ENCODE measurements around the gene ARHGEF11. TPM values are rescaled to one million over a fixed set of nuclear protein-coding genes. Genes with fewer than 3 reads are reported as not detected.

Gene ARHGEF11
- total and polyA plus RNA-seq, 8 donors: 9.1 to 21.0 (median 12.3) TPM

DNA sequence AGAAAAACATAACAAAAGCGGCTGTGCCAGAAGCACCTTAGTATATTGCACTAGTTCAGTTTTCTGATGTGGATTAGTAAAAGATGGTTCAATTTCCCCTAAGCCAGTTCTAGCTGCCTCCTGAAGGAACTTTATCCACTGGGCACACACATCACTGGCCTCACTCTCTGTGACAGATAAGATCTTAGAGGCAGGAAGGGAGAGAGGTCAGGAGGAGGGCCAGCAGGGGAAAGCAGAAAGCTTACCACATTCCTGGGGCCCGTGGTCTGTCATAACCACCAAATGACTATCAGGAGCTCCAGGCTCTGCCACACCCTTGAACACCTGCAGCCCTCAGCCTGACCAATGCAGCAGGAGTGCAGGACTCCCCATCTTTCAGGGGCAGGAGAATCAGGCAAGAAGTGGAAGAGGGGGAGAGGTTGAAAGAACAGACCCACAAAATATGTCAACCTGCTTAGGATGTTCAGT is 87.3 kb downstream of the ARHGEF11 start:
- Histone ChIP-seq H3K27ac (no peak overlapping the region), H3K27me3 (no peaks in the 10 kb centered on the region), H3K36me3 (peaks cover 4 to 58% (median 22%) of the 10 kb centered on the region in 3 donors), H3K4me1 (no peaks in the 10 kb centered on the region), H3K4me3 (no peak overlapping the region), H3K9me3 (no peaks in the 10 kb centered on the region)
- no peak for ATAC-seq
- no peak for DNase-seq
- intact Hi-C loops (cut with DNase I): no loop called here
- TF ChIP-seq, protein P1, sequence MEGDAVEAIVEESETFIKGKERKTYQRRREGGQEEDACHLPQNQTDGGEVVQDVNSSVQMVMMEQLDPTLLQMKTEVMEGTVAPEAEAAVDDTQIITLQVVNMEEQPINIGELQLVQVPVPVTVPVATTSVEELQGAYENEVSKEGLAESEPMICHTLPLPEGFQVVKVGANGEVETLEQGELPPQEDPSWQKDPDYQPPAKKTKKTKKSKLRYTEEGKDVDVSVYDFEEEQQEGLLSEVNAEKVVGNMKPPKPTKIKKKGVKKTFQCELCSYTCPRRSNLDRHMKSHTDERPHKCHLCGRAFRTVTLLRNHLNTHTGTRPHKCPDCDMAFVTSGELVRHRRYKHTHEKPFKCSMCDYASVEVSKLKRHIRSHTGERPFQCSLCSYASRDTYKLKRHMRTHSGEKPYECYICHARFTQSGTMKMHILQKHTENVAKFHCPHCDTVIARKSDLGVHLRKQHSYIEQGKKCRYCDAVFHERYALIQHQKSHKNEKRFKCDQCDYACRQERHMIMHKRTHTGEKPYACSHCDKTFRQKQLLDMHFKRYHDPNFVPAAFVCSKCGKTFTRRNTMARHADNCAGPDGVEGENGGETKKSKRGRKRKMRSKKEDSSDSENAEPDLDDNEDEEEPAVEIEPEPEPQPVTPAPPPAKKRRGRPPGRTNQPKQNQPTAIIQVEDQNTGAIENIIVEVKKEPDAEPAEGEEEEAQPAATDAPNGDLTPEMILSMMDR (IDR thresholded peaks at IDR 0.05): no peak
- 65 to 67% methylated on average over 2 of the region's 2 CpGs for WGBS, 2 donors
- no peak for FAIRE-seq

GRCh38 chr1:156957634-156958033 is 87.9 kb downstream of the ARHGEF11 start:
- 83 to 88% methylated on average over 3 of the region's 3 CpGs for whole genome bisulfite sequencing, 2 donors
- Histone ChIP-seq H3K9me3 (no peaks in the 10 kb centered on the region), H3K36me3 (peaks cover 4 to 53% (median 17%) of the 10 kb centered on the region in 3 donors), H3K27me3 (no peaks in the 10 kb centered on the region), H3K4me1 (no peaks in the 10 kb centered on the region), H3K4me3 (no peak overlapping the region), H3K27ac (no peak overlapping the region)
- FAIRE-seq (no peak), DNase-seq (no peak), ATAC-seq (no peak)
- intact Hi-C loops (cut with DNase I): no loop called here
- TF ChIP-seq, protein P1 (IDR thresholded peaks at IDR 0.05): no peak

GRCh38 chr1:156956333-156956732 is 89.2 kb downstream of the ARHGEF11 start:
- 89 to 97% methylated on average over 10 of the region's 10 CpGs for WGBS, 2 donors
- H3K4me1 ChIP-seq: no peaks in the 10 kb centered on the region
- intact Hi-C loops (cut with DNase I): no loop called here
- FAIRE-seq (no peak), DNase-seq (no peak), ATAC-seq (no peak)
- no peaks in the 10 kb centered on the region for H3K9me3 ChIP-seq
- H3K4me3 ChIP-seq: no peak overlapping the region
- H3K27me3 ChIP-seq: no peaks in the 10 kb centered on the region
- TF ChIP-seq, protein P1 (IDR thresholded peaks at IDR 0.05): no peak
- H3K27ac ChIP-seq: no peak overlapping the region
- H3K36me3 ChIP-seq: peaks cover 4 to 46% (median 13%) of the 10 kb centered on the region in 3 donors

DNA sequence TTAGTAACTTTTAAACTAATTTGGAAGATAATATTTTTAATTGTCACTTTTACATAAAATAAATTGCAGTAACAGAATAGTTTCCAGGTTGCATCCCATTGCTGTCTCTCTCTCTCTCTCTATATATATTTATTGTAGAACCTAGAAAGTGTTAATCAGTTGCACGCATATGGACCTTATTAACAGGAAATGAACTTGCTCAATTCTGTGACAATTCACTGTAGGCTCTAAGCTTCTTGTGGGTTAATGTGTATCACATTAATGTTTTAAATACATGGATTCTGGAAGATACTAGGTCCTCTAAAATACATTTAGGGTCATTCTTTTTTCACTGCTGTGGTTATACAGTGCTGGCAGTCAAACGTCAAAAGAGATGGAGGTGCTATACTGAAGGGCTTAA is 92.0 kb downstream of the ARHGEF11 start:
- no peak for ATAC-seq
- no peak overlapping the region for H3K27ac ChIP-seq
- intact Hi-C loops (cut with DNase I): no loop called here
- no peaks in the 10 kb centered on the region for H3K27me3 ChIP-seq
- H3K36me3 ChIP-seq: peaks cover 4 to 53% (median 6%) of the 10 kb centered on the region in 3 donors
- no peaks in the 10 kb centered on the region for H3K9me3 ChIP-seq
- H3K4me1 ChIP-seq: no peaks in the 10 kb centered on the region
- H3K4me3 ChIP-seq: no peak overlapping the region
- no peak for FAIRE-seq
- 83 to 86% methylated on average over 2 of the region's 2 CpGs for WGBS, 2 donors
- TF ChIP-seq, protein P1 (IDR thresholded peaks at IDR 0.05): no peak
- DNase-seq: no peak

DNA sequence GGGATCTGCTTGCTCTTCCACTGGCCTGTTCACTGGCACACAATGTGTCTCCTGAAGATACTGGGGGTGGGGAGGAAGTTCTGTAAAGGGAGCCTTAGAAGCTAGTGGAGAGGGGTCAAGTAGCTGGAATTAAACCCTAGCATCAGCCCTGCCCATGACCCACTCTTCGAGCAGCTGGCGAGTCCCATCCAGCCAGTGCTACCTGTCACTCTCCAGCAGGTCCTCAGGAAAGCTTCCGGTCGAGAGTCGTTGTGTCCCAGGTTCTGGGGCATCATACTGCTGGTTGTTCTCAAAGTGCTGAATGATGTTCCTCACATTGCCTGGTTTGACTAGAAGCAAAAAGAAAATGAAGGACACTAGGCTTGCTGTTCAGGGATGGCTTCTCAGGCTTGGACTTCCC is 94.2 kb downstream of the ARHGEF11 start:
- no peaks in the 10 kb centered on the region for H3K4me1 ChIP-seq
- 96 to 98% methylated on average over 5 of the region's 5 CpGs for WGBS, 2 donors
- H3K9me3 ChIP-seq: no peaks in the 10 kb centered on the region
- peaks cover 0 to 44% (median 6%) of the 10 kb centered on the region in 3 donors for H3K36me3 ChIP-seq
- DNase-seq (no peak), FAIRE-seq (no peak), ATAC-seq (no peak)
- TF ChIP-seq, protein P1 (IDR thresholded peaks at IDR 0.05): no peak
- no peaks in the 10 kb centered on the region for H3K27me3 ChIP-seq
- no peak overlapping the region for H3K4me3 ChIP-seq
- intact Hi-C loops (cut with DNase I): no loop called here
- H3K27ac ChIP-seq: no peak overlapping the region

Data from pancreas (tissue), 10 donors.